GM21367 (cell line): Measurements from ENCODE around the gene SNX4.
"Not testable (repeated sequence)": the region's sequence is repeated elsewhere in the genome, so short reads cannot be mapped to it uniquely, and the experiment has no call there.

ENCODE experiments used
- ATAC-seq: cut with Tn5 transposase; IDR thresholded peaks from one replicate; pipeline ENCODE4 v1.9.1; 2021; ENCODE audit not compliant: unreplicated experiment

SNX4 gene

GRCh38 chr3:125405515-125405914, 114.5 kb downstream of the SNX4 start:
- not testable (repeated sequence) for ATAC-seq

GRCh38 chr3:125403789-125404188, 116.2 kb downstream of the SNX4 start:
- no peak for ATAC-seq

GRCh38 chr3:125402639-125403038, 117.4 kb downstream of the SNX4 start:
- no peak for ATAC-seq

- ATAC-seq, result no peak
These were observed 118.6 kb downstream of the SNX4 start for GRCh38 chr3:125401402-125401801.

GRCh38 chr3:125398952-125399351, 121.0 kb downstream of the SNX4 start:
- ATAC-seq, result no peak
